ES-I3 (cell line): ENCODE results near the gene PPEF1.

Experiments used
- H3K36me3 ChIP-seq: 2 replicates; pipeline ENCODE4 v1.6.1; 2013; ENCODE audit warnings: mild to moderate bottlenecking, low read length, control low read depth, moderate library complexity; ENCODE audit not compliant: insufficient read depth
- H3K4me1 ChIP-seq: 2 replicates; pipeline ENCODE4 v1.6.1; 2013; ENCODE audit warnings: mild to moderate bottlenecking, control low read depth, low read length; ENCODE audit not compliant: insufficient read depth
- H3K9ac ChIP-seq: 2 replicates; pipeline ENCODE4 v1.6.1; 2013; ENCODE audit warnings: low read depth, mild to moderate bottlenecking, low read length, moderate library complexity
- H3K9me3 ChIP-seq: 2 replicates; pipeline ENCODE4 v1.6.1; 2013; ENCODE audit warnings: mild to moderate bottlenecking, low read length, moderate library complexity; ENCODE audit not compliant: control insufficient read depth, insufficient read depth

The PPEF1 gene, protein sequence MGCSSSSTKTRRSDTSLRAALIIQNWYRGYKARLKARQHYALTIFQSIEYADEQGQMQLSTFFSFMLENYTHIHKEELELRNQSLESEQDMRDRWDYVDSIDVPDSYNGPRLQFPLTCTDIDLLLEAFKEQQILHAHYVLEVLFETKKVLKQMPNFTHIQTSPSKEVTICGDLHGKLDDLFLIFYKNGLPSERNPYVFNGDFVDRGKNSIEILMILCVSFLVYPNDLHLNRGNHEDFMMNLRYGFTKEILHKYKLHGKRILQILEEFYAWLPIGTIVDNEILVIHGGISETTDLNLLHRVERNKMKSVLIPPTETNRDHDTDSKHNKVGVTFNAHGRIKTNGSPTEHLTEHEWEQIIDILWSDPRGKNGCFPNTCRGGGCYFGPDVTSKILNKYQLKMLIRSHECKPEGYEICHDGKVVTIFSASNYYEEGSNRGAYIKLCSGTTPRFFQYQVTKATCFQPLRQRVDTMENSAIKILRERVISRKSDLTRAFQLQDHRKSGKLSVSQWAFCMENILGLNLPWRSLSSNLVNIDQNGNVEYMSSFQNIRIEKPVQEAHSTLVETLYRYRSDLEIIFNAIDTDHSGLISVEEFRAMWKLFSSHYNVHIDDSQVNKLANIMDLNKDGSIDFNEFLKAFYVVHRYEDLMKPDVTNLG

DNA sequence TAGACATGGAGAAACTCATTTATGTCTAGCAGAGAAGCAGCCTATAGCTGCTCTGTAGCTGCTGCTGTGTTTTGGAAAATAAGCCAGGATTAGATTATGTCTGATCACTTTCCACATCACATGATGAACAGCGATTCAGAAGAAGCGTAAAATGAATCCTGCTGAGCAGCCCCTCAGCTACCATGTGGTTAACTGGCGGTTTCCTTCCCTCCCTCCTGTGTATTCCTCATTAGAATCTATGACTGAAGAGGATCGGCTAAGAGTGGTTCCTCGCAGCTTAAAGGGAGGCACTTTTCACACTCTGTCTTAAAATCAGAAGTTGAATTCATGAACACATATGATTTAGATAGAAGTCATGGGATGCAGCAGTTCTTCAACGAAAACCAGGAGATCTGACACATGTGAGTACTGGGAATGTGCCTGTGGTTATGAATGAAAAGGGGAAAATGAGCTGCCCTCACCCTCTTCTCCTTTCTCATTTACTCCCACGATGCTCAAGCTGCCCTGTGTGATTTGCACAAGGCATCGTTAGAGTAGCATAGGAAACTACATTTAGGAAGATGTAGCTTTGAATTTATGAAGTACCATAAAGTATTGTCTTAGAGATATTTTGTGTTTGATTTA, at the start of gene PPEF1:
Gene PPEF1, plus strand, starts transcription at position 220 of the 624 bp plus-strand sequence. Its CDS starts 136 bp downstream, at position 356.
- H3K4me1 ChIP-seq = peaks cover 8% of the 10 kb centered on the region
- H3K9me3 ChIP-seq = no peaks in the 10 kb centered on the region
- no peak within 1 kb of the TSS for H3K9ac ChIP-seq
- H3K36me3 ChIP-seq = no peaks in the 10 kb centered on the region

DNA sequence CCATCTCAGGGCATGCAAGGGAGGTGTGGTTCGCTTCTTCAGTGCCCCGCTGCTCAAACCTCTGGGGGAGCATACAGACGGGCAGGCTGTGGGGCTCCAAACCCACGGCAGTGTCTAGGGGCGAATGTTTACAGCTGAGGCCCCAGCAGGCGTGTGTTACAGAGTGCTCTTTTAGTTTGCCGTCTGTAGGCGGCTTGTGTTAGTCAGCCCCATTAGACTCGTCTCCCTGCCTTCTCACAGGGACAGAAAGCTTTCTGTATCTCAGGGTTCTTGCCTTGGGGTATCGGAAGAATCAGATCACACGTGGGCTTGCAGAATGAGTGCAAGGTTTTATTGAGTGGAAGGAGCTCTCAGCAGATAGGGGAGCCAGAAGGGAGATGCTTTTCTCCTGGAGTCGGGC, 46.2 kb upstream of the PPEF1 start:
- H3K36me3 ChIP-seq = no peaks in the 10 kb centered on the region
- no peak overlapping the region for H3K9ac ChIP-seq
- no peaks in the 10 kb centered on the region for H3K4me1 ChIP-seq
- H3K9me3 ChIP-seq = no peaks in the 10 kb centered on the region

DNA sequence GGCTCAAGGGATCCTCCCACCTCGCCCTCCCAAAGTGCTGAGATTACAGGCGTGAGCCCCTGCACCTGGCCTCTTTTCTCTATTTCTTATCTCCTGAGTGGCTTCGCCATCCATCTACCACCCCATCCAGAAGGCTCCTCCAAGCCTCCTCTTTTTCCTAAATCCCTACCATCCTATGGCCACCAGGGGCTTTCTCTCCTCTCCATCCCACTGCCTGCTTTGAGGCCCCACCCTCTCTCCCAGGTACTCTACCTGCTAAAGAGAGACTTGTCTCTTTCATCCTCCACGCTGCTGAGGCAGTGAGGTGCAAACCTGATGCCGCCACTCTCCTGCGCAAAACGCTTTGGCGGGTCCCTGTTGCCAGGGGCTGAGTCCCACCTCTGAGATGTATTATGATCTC, 42.5 kb upstream of the PPEF1 start:
- Histone ChIP-seq H3K9ac (no peak overlapping the region), H3K4me1 (peaks cover 8% of the 10 kb centered on the region; the same call in 1 of the 2 replicates), H3K36me3 (no peaks in the 10 kb centered on the region), H3K9me3 (no peaks in the 10 kb centered on the region)

DNA sequence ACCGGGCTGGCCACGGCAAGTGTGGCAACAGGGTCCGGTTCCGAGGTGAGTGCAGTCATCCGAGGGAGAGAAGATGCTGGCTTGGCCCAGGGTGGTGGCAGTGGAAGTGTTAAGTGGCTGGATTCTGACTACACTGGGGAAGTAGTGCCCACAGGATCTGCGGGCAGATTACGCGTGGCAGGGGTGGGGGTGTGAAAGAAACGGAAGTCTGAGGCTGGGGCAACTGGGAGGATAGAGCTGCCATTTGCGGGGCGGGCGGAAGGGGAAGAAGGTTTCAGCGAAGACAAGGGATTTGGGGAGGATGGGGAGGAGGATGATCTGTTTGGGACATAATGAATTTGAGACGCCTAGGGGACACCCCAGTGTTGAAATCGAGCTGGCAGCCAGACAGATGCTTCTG, 40.8 kb upstream of the PPEF1 start:
- peaks cover 8% of the 10 kb centered on the region; the same call in 1 of the 2 replicates for H3K4me1 ChIP-seq
- no peak overlapping the region for H3K9ac ChIP-seq
- no peaks in the 10 kb centered on the region for H3K9me3 ChIP-seq
- no peaks in the 10 kb centered on the region for H3K36me3 ChIP-seq

DNA sequence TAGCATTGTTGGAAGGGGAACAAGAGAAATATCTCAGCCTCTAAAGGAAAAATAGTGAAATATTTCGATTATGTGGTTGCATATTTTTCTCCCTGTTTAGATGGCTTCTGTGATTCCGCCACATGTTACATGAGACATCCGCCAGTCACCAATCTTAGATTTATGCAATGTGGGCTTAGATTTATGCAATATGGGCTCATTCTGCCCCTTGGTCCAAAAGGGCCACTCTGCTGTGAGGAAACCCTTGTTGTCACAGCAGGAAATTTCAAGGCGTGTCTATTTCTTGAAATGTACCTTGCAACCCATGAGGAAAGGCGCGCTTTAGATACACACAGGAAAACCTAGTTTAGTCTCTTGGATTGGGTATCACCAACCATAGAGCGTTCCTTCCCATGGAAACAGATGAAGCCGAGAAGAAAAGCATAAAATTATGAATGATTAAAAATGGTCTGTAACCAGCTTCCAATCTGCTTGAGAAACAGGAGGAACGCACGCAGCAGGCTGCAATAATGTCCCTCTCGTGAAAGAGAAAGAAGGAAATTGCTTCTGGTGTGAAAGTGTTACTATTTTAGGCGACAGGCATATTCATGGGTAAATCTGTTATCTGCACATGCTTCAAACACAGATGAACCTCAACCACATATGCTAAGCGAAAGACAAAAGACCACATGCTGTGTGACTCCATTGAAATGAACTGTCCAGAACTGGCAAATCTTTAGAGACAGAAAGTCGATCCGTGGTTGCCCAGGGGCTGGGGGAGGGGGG, 39.2 kb upstream of the PPEF1 start:
- Histone ChIP-seq H3K36me3 (no peaks in the 10 kb centered on the region), H3K9me3 (no peaks in the 10 kb centered on the region), H3K9ac (no peak overlapping the region), H3K4me1 (peaks cover 8% of the 10 kb centered on the region; the same call in 1 of the 2 replicates)

DNA sequence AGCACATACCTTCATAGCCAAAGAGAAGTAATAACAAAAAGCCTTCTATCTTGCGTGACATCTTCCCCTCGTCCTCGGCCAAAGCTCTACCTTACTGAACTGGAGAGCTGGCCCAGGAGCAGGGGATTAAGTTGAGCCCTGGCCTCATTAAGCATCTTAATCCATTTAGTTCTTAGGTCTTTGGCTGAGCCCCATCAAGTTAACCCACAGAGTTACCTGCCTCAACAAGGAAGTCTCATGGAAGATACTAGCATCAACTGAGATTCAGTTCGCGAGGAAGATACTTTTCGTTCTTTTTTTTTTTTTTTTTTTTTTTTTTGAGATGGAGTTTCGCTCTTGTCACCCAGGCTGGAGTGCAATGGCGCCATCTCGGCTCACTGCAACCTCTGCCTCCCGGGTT, 35.4 kb upstream of the PPEF1 start, which contains the start of gene RS1:
Gene RS1, minus strand, starts transcription at position 101 of the 400 bp plus-strand sequence. Its CDS starts 40 bp downstream, at position 61.
- Histone ChIP-seq H3K9ac (no peak within 1 kb of the TSS), H3K4me1 (peaks cover 8% of the 10 kb centered on the region; the same call in 1 of the 2 replicates), H3K36me3 (no peaks in the 10 kb centered on the region), H3K9me3 (no peaks in the 10 kb centered on the region)

DNA sequence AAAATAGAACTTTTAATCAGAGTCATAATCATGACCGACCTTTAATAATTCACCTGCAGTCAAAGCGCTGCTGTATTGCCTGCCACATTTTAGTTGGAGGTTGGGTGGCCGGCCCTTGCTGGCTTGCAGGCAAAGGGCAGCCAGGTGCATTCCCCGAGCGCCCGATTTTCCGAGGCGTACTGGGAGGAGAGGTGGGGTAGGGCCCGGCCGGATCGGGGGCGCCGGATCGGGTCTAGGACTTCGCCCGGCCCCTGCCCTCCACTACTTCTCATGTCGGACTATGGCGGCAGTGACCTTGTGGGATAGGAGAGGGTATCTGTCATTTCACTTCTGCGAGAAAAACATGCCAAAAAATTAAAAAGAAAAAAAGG, 33.0 kb upstream of the PPEF1 start:
- H3K4me1 ChIP-seq = no peaks in the 10 kb centered on the region
- no peaks in the 10 kb centered on the region for H3K9me3 ChIP-seq
- peak overlapping the region; percentile 92 for H3K9ac ChIP-seq
- H3K36me3 ChIP-seq = no peaks in the 10 kb centered on the region

DNA sequence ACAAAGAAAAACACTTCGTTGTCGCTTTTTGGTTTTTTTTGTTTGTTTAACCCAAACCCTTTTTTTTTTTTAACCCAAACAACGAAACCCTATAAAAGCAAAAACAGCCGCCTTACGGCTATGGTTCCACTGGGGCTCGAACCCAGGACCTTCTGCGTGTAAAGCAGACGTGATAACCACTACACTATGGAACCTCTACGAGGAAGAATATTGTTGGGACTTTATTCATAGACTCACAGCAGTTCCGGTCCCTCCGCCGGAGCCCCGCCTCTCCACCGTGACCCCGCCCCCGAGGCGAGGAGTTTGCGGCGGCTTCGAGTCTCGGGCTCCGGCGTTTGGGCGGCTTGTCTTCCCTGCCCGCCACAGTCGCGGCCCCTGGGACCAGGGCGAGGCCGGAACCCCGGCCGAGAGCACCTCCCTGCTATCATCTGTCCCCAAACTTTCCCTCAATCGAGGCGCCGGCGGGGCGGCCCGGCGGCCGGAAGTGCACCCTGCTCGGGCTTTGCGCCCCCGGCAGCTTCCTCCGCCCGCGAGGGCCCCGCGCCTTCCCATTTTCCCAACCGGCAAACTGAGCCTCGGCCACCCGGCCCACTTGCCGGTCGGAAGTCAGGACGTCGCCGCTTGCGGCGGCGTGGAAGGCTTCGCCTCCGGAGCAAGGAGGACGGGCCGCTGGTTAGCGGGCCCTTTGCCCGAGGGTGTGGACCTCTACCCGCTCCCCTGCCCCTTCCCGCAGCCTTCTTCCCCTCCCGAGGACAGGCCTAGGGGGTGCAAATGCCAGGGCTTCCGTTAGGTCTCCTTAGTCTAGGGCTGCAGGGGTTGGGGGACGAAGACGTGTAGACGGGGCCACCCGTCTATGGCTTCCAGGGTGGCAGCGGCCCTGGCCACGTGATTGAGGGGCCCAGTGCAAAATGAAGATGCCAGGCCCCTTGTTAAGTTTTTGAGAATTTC, 32.4 kb upstream of the PPEF1 start:
- H3K36me3 ChIP-seq = no peaks in the 10 kb centered on the region
- peak overlapping the region; percentile 92 for H3K9ac ChIP-seq
- H3K9me3 ChIP-seq = no peaks in the 10 kb centered on the region
- H3K4me1 ChIP-seq = no peaks in the 10 kb centered on the region

DNA sequence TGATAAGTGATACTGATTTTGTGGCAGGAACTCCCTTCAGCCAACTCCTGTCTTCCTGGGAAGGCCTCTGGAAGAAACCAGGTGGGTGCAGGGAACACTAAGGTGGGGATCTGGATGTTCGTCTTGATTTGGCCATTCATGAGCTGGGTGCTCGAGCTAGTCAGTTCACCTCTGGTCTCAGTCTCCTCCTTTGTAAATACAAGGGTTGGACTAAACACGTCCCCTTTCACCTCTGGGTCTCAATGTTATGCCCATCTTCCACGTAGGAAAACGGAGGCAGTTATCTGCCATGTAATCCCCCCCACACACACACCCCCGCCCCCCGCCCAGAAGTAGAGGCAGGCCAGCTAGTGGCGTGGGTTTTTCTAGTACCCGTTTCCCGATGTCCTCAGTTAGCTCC, 31.4 kb upstream of the PPEF1 start:
- Histone ChIP-seq H3K9me3 (no peaks in the 10 kb centered on the region), H3K9ac (peak overlapping the region; percentile 92; the same call in 1 of the 2 replicates), H3K4me1 (no peaks in the 10 kb centered on the region), H3K36me3 (no peaks in the 10 kb centered on the region)

DNA sequence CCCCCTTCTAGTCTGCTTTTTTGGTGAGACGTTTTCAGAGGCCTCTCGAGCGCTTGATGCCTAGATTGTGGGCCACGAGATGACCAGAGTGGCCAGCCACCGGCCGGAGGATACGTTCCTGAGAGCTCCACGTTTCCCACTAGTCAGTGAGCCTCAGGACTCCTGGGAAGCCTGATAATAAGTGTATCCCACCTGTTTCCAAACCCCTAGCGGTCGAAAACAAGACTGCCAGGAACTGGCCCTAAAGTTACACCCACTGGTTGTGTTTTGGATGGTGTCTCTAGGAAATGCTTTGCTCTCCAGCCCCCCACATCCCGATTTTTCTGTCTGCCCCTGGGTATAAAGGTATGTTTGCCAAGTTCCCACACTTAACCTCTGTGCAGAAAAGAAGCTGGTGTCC, 31.0 kb upstream of the PPEF1 start:
- Histone ChIP-seq H3K36me3 (no peaks in the 10 kb centered on the region), H3K9ac (peak overlapping the region; percentile 92; the same call in 1 of the 2 replicates), H3K9me3 (no peaks in the 10 kb centered on the region), H3K4me1 (no peaks in the 10 kb centered on the region)

DNA sequence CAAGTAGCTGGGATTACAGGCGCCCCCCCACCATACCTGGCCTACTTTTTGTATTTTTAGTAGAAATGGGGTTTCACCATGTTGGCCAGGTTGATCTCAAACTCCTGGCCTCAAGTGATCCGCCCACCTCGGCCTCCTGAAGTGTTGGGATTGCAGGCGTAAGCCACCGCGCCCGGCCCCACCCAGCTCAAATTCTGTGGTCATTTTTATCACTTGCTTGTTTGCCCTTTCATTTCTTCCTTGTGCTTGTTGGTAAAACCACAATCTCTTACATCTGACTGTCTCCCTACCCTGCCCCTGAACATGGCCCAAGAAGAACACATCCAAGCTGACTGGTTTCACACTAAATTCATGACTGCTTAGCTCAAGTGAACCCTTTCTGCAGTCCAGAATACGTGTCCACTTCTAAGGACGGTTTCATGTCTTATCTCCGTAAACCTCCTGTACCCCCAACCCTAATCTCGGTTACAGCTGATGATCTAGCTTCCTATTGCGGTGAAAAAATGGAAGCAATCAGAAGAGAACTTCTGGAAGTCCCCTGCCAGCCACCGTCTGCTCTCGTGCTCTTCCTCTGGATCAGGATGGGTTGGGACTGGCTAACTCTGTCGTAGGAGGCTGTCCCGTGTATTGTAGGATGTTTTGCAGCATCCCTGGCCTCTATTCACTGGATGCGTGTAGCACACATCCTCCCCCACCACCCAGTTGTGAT, 30.1 kb upstream of the PPEF1 start:
- Histone ChIP-seq H3K36me3 (no peaks in the 10 kb centered on the region), H3K9me3 (no peaks in the 10 kb centered on the region), H3K9ac (no peak overlapping the region), H3K4me1 (no peaks in the 10 kb centered on the region)

DNA sequence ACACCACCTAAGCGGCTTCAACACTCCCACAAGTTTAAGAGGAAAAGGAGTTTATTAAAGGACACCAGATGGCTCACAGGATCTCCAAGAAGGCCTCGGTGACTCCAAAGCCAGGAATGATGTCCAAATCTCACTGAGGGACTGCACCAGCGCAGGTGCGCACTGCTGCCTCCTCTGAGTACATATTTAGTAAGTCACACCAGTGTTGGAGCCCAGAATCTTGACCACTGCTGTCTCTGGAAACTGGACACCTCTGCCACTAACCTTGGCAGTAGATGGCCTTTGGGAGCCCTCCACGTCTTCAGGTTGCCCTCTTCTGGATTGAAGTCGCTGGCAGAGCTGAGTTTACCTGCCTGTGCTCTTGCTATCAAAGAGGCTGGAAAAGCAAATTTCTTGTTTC, 25.4 kb upstream of the PPEF1 start:
- Histone ChIP-seq H3K36me3 (no peaks in the 10 kb centered on the region), H3K4me1 (peaks cover 6% of the 10 kb centered on the region; the same call in 1 of the 2 replicates), H3K9ac (no peak overlapping the region), H3K9me3 (no peaks in the 10 kb centered on the region)

DNA sequence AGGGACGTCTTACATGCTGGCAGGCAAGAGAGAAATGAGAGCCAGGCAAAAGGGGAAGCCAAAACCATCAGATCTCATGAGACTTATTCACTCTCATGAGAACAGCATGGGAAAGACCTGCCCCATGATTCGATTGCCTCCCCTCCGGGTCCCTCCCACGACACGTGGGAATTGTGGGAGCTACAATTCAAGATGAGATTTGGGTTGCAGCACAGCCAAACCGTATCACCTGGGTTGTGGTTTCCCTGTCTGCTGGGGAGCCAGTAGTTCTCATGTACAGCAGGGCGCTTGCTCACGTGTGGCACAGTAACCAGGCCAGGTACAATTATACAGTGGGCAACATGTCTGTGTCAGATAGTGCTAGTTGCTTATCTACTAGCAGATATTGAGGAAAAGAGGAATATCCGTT, 24.5 kb upstream of the PPEF1 start:
- Histone ChIP-seq H3K9me3 (no peaks in the 10 kb centered on the region), H3K36me3 (no peaks in the 10 kb centered on the region), H3K4me1 (peaks cover 6% of the 10 kb centered on the region; the same call in 1 of the 2 replicates), H3K9ac (no peak overlapping the region)
